GM19397 (cell line): ENCODE measurements around the gene RGS14.

Experiments used
- ATAC-seq: cut with Tn5 transposase; IDR thresholded peaks from one replicate; pipeline ENCODE4 v1.9.1; 2021; ENCODE audit warnings: mild to moderate bottlenecking, moderate library complexity; ENCODE audit not compliant: unreplicated experiment

RGS14 gene

GRCh38 chr5:177377851-177378776, 20.4 kb downstream of the RGS14 start:
- no peak for ATAC-seq

GRCh38 chr5:177378884-177379883, 21.5 kb downstream of the RGS14 start:
- ATAC-seq = peak; percentile 40

DNA sequence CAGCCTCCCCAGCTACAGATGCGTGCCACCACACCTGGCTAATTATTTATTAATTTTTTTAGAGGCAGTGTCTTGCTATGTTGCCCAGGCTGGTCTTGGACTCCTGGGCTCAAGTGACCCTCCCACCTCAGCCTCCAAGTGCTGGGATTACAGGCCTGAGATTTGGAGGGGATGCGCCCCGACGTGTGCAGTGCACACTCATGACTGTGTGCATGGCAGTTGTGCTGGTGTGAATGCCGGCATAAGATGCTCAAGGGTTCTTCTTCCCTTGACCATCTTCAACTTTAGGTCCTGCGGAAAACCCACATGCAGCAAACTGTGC, 23.0 kb downstream of the RGS14 start:
- no peak for ATAC-seq

GRCh38 chr5:177382423-177383029, 24.8 kb downstream of the RGS14 start:
- no peak for ATAC-seq

DNA sequence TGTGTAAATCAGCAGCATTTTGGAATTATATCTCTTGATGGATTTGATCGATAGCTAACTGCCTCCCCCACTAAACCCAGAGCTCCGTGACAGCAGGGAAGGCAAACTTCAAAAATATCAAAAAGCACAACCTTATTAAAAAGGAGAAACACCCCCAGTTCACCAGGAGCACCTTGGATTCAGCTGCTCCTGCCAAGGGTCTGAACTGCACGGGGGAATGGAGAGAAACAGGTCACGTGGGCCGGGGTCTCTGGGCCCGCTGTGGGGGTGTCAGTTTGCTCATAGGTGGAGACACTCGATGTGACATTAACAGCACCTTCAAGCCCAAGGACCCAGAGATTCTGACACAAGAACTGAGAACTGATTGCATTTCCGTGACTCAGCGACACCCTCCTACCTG, 25.5 kb downstream of the RGS14 start:
- ATAC-seq = no peak

DNA sequence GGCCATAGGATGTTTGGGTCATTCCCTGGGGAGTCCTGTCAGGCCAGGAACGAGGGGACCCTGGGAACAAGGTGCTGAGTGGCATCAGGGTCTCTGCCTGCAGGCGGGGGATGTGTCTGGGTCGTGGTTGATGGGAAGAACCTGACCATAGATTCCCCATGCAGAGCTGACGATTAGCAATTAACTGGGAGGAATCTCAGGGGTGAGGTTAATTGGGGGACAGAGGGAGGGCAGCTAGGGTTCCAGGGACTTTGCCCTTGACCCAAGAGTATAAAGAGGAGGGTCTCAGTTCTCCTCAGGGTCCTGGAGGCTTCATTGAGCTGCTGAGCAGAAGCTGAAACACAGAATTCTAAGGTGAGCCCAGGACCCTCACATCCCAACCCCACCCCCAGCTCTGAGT, 26.4 kb downstream of the RGS14 start, which contains the start of gene SLC34A1:
Gene SLC34A1, plus strand, starts transcription at position 301 of the 400 bp plus-strand sequence. CDS start 1,308 bp downstream, outside the sequence.
- ATAC-seq = no peak

DNA sequence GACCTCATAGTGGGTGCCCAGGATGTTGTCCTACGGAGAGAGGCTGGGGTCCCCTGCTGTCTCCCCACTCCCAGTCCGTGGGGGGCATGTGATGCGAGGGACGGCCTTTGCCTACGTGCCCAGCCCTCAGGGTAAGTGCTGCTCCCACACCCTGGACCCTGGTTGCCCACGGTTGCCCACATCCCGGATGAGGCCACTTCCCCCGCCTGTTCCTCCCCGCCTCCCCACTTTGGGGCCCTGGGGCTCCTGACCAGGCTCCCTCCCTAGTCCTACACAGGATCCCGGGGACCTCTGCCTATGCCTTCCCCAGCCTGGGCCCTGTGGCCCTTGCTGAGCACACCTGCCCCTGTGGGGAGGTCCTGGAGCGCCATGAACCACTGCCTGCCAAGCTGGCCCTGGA, 28.0 kb downstream of the RGS14 start:
- no peak for ATAC-seq

- ATAC-seq = no peak
Observed at GRCh38 chr5:177386542-177386941, 28.8 kb downstream of the RGS14 start.

- ATAC-seq = no peak
Observed at GRCh38 chr5:177387405-177387804, 29.7 kb downstream of the RGS14 start.

DNA sequence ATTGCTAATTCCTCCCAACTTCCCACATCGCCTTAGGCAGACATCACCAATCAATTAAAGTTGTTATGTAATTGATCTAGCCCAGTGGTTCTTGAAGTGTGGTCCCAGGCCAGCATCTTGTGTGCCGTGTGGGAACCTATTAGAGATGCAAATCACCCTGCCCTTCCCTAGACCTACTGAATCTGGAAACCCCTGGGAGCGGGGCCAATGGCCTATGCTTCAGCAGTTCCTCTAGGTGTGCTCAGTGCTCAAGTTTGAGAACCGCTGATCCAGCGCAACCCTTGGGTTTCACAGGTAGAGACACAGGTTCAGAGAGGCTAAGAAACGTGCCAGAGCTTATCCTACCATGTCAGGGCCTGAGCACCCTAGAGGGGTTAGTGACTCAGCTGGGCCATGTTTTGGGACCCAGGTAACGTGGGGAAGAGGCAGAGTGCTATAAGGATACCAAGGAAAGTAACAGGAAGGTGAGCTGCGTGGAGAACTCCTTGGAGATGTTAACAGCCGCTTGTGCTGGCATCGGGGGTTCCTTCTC, 30.9 kb downstream of the RGS14 start:
- no peak for ATAC-seq

- ATAC-seq = no peak
Observed at GRCh38 chr5:177389241-177390169, 31.8 kb downstream of the RGS14 start.

DNA sequence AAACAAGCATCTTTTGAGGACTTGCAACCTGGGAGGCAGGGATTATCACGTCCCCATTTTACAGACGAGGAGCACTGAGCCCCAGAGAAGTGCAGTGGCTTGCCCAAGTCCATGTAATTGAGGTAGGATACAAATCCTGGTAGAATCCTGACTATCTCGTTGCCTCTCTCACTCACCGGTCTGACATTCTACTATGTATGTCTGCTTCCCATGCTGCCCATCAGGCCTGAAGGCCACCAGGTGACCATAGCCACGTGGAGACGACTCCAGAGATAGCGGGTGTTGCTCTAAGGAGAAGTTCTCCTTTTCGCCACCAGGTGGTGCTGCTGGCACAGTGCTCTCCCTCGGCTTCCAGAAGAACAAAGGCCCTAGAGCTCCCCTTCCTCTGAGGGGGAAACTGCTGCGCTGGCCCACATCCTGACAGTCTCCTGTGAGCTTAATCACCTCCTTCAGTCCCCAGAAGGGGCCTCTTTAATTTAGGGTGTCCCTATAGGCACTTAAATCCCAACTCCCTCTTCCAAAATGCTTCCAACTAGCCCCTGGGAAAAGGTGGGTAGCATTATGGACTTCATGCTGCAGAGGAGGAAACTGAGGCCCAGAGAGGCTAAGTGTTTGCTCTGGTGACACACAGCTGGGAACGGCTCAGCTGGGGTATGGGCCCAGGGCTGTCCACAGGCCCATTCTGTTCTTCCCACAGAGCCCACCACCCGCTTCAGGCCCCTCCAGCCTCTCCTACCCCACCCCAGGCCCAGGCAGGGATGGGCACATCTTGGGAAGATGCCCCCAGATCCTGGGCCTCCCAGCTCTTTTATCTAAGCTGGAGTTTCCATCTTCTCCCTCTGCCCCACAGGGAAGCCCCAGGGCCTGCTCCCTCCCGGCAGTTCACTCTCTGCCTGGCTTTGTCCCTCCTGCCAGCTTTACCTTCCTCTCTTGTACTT, 32.9 kb downstream of the RGS14 start:
- ATAC-seq = peak; percentile 64

- ATAC-seq = no peak
Observed at GRCh38 chr5:177392765-177393164, 35.0 kb downstream of the RGS14 start.

DNA sequence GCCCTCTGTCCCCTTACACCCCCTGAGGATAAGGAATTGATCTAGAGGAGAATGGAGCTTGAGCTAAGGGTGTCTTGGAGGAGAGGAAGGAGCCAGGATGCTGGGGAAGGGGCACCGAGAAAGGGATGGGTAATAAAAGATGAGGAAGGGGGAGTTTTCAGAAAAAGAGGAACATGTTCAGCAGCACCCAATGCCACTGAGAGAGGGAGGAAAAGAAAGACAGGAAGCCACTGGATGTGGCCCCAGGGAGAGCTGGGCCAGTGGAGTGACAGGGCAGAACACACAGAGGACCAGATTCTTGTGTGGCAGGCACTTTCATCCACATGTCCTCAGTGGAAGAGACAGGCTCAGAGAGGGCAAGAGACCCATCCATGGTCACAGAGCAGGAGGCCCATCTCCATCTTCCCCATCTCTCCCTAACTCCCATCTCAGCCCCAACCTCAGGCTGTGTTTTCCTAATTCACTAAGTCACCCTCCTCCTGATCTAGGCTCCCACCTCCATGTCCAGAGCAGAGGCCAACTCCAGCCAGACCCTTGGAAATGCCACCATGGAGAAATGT, 35.6 kb downstream of the RGS14 start:
- no peak for ATAC-seq

DNA sequence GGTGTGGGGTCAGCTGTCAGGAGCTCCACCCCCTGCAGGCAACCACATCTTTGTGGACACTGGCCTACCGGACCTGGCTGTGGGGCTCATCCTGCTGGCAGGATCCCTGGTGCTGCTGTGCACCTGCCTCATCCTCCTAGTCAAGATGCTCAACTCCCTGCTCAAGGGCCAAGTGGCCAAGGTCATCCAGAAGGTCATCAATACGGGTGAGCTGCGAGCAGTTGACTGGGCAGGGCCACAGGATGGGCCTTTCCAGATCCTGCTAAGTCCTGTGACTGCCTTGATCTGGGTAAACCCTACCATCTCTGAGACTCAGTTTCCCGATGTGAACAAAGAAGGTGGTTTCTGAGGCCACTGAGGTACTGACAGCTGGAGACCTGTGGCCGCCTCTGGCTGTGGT, 36.3 kb downstream of the RGS14 start:
- ATAC-seq = no peak

GRCh38 chr5:177396078-177396477, 38.4 kb downstream of the RGS14 start:
- no peak for ATAC-seq

GRCh38 chr5:177396807-177397206, 39.1 kb downstream of the RGS14 start:
- ATAC-seq = no peak

DNA sequence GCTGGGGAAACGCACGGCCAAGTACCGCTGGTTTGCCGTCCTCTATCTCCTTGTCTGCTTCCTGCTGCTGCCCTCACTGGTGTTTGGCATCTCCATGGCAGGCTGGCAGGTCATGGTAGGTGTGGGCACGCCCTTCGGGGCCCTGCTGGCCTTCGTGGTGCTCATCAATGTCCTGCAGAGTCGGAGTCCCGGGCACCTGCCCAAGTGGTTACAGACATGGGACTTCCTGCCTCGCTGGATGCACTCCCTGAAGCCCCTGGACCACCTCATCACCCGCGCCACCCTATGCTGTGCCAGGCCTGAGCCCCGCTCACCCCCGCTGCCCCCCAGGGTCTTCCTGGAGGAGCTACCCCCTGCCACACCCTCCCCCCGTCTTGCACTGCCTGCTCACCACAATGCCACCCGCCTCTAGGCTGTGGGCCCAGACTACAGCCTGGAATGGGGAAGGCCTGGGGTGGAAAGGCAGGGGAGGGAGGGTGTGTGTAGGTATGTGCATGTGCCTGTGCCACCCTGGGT, 40.2 kb downstream of the RGS14 start:
- no peak for ATAC-seq
